ENCODE data around the gene ELL. TPM values are rescaled to one million over a fixed set of nuclear protein-coding genes. Genes with fewer than 3 reads are reported as not detected.

The ELL gene
- total RNA-seq, 1 donor from 2014 or later: 7.5 TPM

Other genes starting within 250 kb of the ELL start
- gene IQCN, start 247.6 kb downstream of the ELL start, total RNA-seq: 0.56 TPM
- gene JUND, start 240.4 kb downstream of the ELL start, total RNA-seq: 61.5 TPM
- gene LSM4, start 199.0 kb downstream of the ELL start, total RNA-seq: 85.0 TPM
- 5.5 TPM for gene PGPEP1, start 181.5 kb downstream of the ELL start, total RNA-seq
- gene GDF15, start 135.9 kb downstream of the ELL start, total RNA-seq: 3.9 TPM
- 0.48 TPM for gene LRRC25, start 124.4 kb downstream of the ELL start, total RNA-seq
- gene SSBP4, start 102.7 kb downstream of the ELL start, total RNA-seq: 15.7 TPM
- gene ISYNA1, start 83.9 kb downstream of the ELL start, total RNA-seq: 8.5 TPM
- 125 TPM for gene FKBP8, start 21.5 kb upstream of the ELL start, total RNA-seq
- gene KXD1, start 35.8 kb upstream of the ELL start, total RNA-seq: 60.2 TPM
- gene UBA52, start 49.8 kb upstream of the ELL start, total RNA-seq: 1,224 TPM
- gene REX1BD, start 66.7 kb upstream of the ELL start, total RNA-seq: 41.3 TPM
- gene CRLF1, start 84.7 kb upstream of the ELL start, total RNA-seq: 7.9 TPM
- gene TMEM59L, start 90.8 kb upstream of the ELL start, total RNA-seq: 0.28 TPM
- gene KLHL26, start 115.0 kb upstream of the ELL start, total RNA-seq: 5.6 TPM
- 4.0 TPM for gene CRTC1, start 161.6 kb upstream of the ELL start, total RNA-seq

Measured in esophagus mucosa (tissue), 1 donor.